Left kidney (tissue), 2 donors: ENCODE data around the gene RCL1. TPM values are rescaled to one million over a fixed set of nuclear protein-coding genes. Genes with fewer than 3 reads are reported as not detected.

ENCODE experiments used
- DNase-seq: peaks from one replicate; pipeline ENCODE4 v3.0.0-alpha.2; 2013
- polyA plus RNA-seq: library from polyadenylated mRNA; unstranded; fragments of 120-200 nt; gene quantifications from one replicate; pipeline ENCODE4 v1.2.1, GENCODE V29; 2013; ENCODE audit not compliant: insufficient read length

The RCL1 gene
- polyA plus RNA-seq, 1 donor: 20.2 TPM

GRCh38 chr9:4811824-4812223 is 19.1 kb downstream of the RCL1 start:
- DNase-seq: no peak

GRCh38 chr9:4812858-4813257 is 20.1 kb downstream of the RCL1 start:
- DNase-seq: no peak

- DNase-seq: no peak
Measured at GRCh38 chr9:4814913-4815312, 22.2 kb downstream of the RCL1 start.

GRCh38 chr9:4815381-4815956 is 22.7 kb downstream of the RCL1 start:
- DNase-seq: no peak

- DNase-seq: no peak
Measured at GRCh38 chr9:4820168-4820567, 27.4 kb downstream of the RCL1 start.

- DNase-seq: no peak
Measured at GRCh38 chr9:4821133-4821532, 28.4 kb downstream of the RCL1 start.

GRCh38 chr9:4822057-4822456 is 29.3 kb downstream of the RCL1 start:
- no peak for DNase-seq

GRCh38 chr9:4826417-4827166 is 33.8 kb downstream of the RCL1 start:
- DNase-seq: no peak

GRCh38 chr9:4827224-4827623 is 34.5 kb downstream of the RCL1 start:
- no peak for DNase-seq

GRCh38 chr9:4828761-4829160 is 36.0 kb downstream of the RCL1 start:
- no peak for DNase-seq

- no peak for DNase-seq
Measured at GRCh38 chr9:4829969-4830368, 37.2 kb downstream of the RCL1 start.

- no peak for DNase-seq
Measured at GRCh38 chr9:4830699-4831098, 38.0 kb downstream of the RCL1 start.

- no peak for DNase-seq
Measured at GRCh38 chr9:4831119-4831518, 38.4 kb downstream of the RCL1 start.

GRCh38 chr9:4831944-4832343 is 39.2 kb downstream of the RCL1 start:
- DNase-seq: no peak

- DNase-seq: no peak
Measured at GRCh38 chr9:4832786-4833579, 40.2 kb downstream of the RCL1 start.

- DNase-seq: no peak
Measured at GRCh38 chr9:4833781-4834560, 41.2 kb downstream of the RCL1 start.

GRCh38 chr9:4836676-4837075 is 43.9 kb downstream of the RCL1 start:
- DNase-seq: no peak

GRCh38 chr9:4837261-4838188 is 44.8 kb downstream of the RCL1 start:
- DNase-seq: no peak

GRCh38 chr9:4838189-4838546 is 45.4 kb downstream of the RCL1 start:
- no peak for DNase-seq

- no peak for DNase-seq
Measured at GRCh38 chr9:4839470-4839912, 46.7 kb downstream of the RCL1 start.

- DNase-seq: no peak
Measured at GRCh38 chr9:4840018-4840417, 47.3 kb downstream of the RCL1 start.
